HL-60/S4 treated with retinoic acid at 250 ng/mL for 4 days and 3 days (cell line): ENCODE results near the gene SLC2A13.

Experiments used
- in situ Hi-C: fragments of 300-500 bp; cut with MboI; formaldehyde crosslinking; loops from 2 replicates; pipeline ENCODE4 v1.7.0; 2022; ENCODE audit warnings: low sequenced_read_pairs

Gene SLC2A13

DNA sequence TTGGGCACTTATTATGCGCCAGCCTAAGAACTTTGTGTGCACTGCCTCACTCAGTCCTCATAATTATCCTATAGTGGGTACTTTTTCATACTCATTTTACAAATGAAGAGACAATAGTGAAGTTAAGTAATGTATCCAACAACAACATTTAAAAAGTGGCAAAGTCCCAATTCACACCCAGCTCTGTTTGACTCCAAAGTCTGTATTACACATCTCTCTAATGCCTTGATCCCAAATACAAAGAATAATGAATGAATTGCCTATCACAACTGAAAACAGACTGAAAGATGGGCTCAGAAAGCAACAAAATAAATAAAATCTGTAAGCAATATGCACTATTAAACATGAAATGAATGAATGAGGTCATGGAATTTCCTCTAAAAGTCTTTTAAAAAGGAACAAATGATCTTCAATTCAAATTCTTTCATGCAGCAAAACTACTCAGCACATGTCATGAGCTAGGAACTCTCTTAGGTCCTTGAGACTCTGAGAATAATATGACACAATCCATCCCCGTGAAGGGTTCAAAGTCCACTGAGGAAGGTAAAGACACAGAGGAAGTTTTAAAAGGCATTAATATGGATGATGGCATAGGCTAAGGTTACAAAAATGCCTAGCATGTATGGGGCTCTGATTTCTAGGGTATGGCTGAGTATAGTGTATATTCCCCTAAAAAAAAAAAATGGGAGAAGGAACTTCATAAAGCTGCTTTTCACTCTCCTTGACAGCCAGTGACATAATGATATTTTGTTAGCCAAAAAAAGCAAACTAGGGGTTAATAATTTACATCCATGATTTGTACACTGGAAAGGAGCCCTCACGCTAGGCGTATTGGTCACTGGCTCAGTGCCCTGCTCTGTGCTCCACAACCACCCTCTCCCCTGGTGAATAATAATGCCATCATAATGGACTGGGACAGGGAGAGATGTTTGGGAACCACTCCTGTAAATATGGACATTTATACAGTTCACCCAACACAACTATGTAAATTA lies 103.4 kb downstream of the SLC2A13 start:
- in situ Hi-C loops = loop anchor here (25.0 kb wide), 1 partner anchor 310 kb away; no protein-coding TSS in a partner anchor

DNA sequence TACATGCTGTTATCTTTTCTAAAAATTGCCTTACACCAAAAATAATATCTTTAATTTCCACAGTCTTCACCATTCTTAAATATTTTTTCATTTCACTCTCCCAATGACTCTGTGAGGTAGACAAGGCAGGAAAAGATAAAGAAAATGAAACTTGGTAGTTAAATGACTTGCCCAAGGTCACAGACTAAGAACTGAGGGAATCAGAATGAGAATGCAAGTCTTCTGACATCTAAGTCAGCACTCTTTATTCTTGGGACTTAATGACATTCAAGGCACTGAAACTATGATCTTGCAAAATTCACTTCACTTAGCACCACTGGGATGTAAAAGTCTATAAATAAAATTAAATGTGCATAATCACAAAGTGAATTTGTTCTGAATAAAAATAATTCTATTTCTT lies 104.5 kb downstream of the SLC2A13 start:
- in situ Hi-C loops = loop anchor here (25.0 kb wide), 1 partner anchor 311 kb away; no protein-coding TSS in a partner anchor

DNA sequence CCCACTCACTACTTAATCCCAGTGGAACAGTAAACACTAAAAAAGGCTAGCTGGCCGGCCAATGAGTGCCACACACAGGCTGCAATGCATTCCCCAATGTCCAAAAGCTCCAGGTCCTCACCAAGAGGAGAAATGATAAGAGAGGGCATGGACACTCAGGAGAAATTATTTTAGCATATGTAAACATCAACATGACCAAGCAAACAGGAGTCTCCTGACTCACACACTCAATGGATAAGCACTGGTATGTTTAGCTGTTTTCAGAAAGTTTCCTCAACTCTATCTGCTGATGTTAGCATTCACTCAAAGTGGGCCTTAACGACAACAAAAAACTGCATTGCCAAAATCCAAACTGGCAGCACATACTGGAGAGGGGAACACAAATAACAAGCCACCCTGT lies 105.0 kb downstream of the SLC2A13 start:
- in situ Hi-C loops = loop anchor here (25.0 kb wide), 1 partner anchor 311 kb away; no protein-coding TSS in a partner anchor

DNA sequence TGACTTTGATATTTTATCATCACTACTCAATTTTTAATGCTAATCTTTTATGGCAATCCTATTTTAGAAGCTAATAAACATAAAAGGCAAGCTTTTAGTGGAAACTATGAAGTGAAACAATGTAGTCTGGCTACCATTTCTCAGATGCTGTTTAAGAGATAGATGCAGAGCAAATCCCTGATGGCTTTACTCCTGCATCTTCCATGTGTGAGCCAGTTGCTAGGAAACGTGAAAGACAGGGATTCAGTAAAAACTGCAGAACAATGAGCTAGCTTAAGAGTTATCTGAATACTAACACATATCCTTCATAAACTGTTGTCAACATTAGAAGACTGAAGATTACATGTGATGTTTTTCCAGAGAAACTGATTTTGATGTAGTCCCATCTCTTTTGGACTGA lies 112.6 kb downstream of the SLC2A13 start:
- in situ Hi-C loops = no loop called here

DNA sequence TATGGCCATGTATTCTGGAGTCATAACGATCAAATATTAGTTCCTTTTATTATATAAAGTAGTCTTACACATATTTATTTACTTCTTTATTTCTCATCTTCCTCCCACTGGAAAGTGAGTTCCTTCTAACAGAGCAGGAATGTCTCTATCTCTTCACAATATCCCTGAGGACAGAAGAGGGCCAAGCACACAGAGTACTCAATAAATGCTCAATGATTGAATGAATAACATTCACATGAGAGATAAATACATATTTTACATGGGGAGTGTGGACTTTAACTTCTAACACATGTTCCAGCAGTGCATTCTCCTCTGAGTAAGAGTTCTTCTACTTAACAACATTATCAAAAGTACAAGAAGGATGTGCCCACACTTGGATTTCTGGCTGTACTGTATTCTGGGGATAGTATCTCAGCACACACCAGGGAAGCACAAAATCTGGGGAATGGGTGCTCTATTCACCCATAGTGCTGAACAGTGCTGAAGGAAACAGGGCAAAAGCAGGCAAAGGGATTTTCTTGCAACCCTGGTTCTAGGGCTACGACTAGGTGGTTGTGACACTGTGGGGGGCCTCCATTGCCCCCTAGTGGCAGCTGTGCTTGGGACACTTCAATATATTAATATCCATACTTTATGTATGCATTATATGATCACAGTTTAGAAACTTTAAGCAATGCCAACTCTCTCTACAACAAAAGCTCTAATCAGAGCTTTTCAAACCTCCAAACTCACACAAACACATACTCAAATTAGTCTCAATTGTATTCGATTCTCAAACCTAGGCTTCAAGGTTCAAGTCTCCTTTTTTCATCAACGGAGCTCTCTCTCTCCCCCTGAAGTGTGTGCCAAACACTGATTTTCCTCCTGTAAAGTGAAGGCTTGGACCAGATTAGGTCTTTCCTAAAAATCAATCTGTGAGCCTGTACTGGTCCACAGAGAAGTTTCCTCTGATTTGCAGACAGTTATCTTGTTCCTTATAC lies 115.5 kb downstream of the SLC2A13 start:
- in situ Hi-C loops = no loop called here

DNA sequence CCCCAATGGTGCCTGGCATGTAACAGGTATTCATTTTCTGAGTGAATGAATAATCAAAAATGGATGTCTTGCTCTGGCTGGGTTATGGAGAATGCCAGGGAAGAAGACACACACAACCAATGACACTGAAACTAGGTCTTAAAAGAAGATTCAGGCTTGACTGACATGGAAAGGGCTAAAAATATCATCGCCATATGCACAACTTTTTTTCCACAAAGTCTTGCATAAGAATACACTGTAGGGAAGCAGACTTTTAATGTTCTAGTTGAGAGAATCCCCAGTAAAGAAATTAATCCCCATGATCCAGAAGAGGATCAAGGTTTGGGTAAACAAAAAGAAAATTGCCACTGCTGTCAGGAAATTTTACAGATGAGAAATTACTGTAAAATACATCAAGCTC lies 116.4 kb downstream of the SLC2A13 start:
- in situ Hi-C loops = no loop called here

DNA sequence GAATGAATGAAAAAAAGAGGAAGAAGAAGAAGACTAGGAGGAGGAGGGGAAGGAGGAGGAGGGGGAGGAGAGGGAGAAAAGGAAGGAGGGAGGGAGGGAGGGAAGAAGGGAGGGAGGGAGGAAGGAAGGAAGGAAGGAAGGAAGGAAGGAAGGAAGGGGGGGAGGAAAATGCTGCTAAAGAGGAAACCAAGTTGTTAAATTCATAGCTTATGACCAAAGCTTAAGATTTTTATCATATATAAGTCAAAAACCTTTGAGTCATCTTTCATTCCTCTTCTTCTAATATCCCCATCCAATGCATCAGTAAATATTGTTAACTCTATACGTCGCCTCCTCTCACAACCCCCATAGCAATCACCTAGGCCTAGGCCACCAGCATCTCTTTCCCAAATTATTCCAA lies 117.3 kb downstream of the SLC2A13 start:
- in situ Hi-C loops = no loop called here

DNA sequence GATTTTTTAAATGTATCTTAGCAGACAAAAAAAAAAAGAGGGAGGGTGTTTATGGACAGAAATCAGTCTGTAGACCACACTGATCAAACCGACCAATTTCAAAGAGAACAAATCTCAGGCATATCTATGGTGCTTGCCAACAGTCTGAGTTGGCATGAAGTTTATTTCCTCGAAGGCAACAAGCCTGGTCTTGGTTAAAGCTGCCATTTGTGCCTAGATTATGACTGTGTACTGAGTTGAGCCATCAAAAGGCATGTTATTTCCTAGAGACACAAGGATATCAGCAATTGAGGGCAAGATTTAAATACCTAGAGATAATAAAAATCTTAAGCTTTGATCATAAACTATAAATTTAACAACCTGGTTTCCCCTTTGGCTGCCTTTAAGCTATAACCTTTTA lies 119.2 kb downstream of the SLC2A13 start:
- in situ Hi-C loops = no loop called here

DNA sequence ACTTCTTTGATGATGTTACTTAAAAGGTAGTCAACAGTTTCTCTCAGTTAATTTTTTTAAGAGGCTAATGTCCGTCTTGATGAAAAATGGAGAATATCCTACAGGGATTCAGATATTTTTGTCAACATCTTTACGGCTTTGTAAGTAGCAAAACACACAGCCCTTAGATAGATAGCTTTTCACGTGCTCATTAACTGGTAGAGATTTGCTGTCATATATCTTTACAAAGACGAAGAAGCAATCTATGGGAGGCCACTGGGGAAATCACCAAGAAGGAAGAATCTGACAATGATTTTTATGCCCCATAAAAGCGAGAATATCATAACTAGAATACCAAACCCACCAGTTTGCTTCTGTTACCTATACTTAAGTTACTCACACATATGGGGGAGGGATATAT lies 121.2 kb downstream of the SLC2A13 start:
- in situ Hi-C loops = no loop called here

DNA sequence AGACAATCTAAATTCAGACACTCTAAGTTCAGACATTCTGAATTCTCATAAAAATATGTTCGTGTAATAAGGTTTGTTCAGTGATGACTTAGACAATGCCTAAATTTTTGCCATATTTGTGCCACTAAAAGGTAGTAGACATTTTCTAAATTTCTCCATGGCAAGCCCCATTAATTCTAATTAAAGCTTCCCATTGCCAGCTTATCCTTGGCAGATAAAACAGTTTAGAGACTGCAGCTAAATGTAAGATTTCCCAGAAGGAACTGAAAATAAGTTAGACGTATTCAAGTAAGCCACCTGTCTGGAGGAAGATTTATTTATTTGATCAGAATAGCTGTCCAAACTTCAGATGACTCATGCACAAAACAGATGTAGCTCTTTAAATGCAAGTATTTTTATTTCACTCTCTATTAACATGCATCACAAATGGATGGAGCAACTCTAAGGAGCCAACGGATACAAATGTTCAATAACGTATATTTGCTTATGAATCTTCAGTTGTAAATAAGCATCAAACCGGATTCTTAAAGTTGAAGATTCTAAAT lies 130.4 kb downstream of the SLC2A13 start:
- in situ Hi-C loops = no loop called here

DNA sequence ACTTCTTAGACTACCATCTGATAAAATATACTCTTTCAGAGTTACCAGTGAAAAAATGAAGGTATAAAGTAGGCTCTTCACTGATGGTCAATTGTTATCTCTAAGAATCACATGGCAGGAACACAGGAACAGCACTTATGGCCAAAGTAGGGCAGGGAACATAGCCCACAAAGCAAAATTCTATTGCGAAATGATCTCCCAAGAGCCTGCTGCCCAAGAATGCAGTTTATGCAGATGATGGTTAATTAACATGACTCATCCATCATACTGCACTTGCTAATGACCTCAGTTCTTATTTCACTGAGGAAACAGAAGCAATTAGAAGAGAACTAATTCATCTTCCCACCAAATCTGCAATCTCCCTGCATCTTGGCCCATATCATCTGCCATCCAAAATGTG lies 133.8 kb downstream of the SLC2A13 start:
- in situ Hi-C loops = no loop called here

DNA sequence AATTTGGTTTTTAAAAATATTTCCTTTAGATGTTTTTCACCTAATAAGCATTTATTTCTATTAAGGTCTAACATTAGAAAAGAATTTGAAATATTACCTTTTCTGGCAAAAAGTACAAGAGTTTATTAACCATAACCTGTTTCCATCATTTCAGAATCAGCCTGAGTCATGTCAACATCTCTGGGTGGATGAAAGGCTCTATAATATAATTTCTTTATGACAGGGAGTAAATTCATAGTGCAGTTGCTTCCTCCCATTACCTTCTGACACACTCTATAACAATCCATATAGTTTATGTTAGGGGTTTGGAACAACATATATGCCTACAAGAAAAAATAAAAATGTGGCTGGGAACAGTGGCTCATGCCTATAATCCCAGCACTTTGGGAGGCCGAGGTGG lies 134.5 kb downstream of the SLC2A13 start:
- in situ Hi-C loops = no loop called here

DNA sequence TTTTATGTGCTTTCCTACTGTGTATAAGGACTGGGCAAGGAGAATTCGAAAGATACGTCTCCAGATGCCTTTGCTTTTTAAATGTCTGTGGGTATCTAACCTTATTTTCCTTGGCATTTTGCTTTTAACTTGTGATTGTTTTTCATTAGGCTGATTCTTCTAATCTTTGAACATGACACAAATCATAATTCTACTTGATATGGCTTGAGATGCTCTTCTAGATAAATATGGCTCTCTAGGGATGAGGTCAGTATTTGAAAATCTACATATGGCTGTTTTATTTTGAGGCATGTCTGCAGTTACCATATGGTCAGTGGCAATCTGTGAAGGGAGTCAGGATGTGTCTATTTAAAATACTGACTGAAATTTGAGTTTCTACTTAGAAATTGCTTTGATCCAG lies 139.2 kb downstream of the SLC2A13 start:
- in situ Hi-C loops = no loop called here

DNA sequence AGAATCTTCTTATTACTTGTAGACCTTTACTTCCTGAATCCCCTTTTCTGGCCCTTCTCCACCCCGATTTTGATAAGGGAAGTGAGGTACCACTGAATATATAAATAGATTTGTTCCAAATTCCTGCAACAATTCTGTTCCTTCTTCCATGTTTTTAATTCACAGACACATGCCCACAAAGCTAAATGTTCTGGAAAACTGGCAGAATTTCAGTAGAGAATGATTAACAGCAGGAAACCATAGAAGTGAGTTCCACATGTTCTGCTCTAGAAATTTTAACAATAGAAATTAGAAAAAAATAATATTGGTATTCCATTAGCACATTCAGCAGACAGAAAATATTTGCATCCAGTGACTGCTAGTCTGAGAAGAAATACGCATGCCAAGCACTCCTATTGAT lies 139.6 kb downstream of the SLC2A13 start:
- in situ Hi-C loops = no loop called here

DNA sequence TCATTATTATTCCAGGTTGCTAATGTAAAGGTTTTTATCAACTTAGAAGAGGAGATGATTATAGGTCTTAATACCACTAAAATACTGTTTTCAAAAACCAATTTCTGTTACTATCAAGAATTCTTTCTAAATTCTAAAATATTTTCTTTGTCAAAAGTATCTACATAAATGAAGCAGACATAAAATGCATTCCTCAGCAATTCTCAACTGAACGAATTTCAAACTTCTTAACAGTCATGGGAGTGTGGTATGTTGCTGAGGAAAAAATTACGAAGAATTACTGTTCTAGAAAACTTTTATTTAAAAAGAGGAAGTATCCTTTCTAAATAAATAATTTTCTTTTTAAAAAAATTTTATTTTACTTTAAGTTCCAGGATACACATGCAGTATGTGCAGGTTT lies 146.4 kb downstream of the SLC2A13 start:
- in situ Hi-C loops = no loop called here

DNA sequence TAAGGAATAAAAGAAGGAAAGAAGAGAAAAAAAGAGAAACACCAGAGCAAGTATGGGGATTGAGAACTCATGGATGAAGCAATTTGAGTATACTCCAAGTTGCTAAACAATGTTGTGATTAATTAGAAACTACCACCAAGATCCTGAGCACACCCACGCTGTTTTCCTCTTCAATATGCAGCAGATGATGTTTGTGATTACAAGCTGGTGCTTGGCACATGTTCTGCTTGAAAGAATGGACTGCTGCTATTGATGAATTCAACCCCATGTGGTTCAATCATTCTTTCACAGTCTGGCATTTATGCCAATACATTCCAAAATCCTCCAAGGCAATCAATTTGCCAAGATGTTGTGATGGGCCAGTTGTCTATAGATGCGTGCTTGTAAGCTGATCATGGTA lies 146.8 kb downstream of the SLC2A13 start:
- in situ Hi-C loops = no loop called here

DNA sequence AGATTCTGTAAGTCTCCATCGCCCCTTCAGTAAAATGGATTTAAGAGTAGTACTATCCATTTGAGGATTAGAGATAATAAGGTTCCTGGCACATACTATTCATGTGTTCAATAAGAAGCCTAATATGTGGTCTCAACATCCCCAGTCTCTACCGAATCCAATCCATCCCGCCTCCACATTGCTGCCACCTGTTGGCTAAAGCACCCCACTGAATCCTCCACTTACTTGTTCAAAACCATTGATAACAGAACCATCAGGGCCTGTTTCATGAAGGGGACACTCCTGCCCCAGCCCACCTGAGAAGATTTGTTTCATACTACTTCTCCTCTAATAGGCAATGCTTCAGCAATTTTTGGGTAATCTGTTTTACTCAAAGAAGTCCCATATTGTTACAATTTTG lies 147.5 kb downstream of the SLC2A13 start:
- in situ Hi-C loops = no loop called here

DNA sequence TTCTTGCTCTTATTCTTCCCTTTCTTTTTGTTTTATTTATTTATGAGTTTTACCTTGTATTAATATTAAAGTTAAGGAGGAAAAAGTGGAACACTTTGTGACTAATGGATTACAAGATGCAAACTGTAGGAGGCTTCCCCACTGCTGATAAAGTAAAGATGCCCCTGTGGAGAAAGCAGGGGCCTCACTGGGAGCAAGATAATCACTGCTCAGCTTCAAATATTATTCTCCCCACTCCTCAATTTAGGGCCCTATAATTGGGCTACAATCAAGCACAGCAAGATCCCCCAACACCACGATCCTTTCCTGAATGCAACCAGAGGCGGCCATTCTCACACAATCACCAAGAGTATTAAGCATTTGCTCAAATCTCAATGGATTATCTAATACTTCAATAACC lies 149.2 kb downstream of the SLC2A13 start:
- in situ Hi-C loops = no loop called here

DNA sequence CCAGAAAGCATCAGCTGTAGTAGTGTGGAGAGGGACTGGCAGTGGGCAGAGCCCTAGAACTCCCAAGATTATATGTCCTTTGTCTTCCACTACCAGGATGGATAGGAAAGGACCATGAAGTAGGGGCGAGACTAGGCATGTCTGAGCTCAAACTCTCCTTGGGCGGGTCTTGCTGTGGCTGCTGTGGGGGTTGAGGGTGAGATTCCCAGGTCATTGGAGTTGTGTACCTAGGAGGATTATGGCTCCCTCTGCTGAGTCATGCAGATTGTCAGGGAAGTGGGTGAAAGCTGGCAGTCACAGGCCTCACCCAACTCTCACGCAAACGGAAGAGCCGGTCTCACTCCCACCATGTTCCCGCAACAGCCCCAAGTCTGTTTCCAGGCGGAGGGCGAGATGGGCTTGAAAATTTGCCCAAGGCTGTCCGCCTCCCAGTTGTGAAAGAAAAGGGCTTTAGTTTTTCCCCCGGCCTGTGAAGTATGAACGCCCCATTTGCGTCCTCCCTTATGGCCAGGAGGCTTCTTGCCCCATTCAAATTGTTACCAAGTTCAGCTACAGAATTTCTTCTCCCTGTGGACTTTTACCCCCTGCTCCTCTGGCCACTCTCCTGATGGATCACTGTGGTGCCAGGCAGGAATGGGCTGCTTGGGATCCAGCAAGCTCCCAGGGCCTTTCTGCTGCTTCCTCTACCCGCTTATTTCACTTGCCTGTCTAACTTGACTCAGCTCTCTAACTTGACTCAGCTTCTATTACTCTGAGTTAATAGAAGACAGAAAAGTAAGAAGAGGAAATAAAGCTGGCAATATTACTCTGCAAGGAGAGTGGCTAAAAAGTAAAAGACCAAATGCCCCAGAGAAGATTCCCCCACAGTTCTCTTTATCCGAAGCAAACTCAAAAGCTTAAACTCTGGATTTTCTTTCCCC lies 159.3 kb downstream of the SLC2A13 start:
- in situ Hi-C loops = no loop called here

DNA sequence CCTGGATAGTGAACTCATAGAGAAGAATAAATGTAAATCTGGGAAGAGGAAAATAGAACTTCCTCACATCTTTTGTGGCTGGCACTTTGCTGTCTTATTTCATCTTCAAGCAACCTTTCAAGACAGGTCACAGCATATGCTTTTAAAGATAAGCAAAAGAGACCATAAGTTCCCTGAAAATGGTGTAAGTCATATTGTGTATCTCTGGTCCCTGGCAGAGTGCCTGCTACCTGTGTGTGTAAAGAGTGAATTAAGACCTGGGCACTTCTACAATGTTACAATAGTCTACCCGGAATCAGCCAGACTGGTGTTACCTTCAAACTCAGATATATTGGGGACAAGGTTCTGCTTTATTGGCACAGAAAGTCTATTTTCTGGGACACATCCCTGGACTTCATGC lies 168.8 kb downstream of the SLC2A13 start:
- in situ Hi-C loops = no loop called here
